K562 (cell line): ENCODE data around the gene EFNA1. TPM values are rescaled to one million over a fixed set of nuclear protein-coding genes. Genes with fewer than 3 reads are reported as not detected.

Experiments
- AFF4 ChIP-seq: sonication (generic); formaldehyde crosslinking; IDR thresholded peaks from 2 replicates; pipeline ENCODE4 v1.8.0; 2023; ENCODE audit warnings: mild to moderate bottlenecking, missing genetic modification reagents
- ATF1 ChIP-seq, 2 experiments: fragments of 450-650 bp in 1 of 2; IDR thresholded peaks; 2 replicates each; pipeline ENCODE4 v1.6.1; 2016; ENCODE audit warnings: missing compliant biosample characterization in 1 of 2, missing genetic modification characterization in 1 of 2
- CHD4 ChIP-seq: fragments of 200-600 bp; sonication (generic); IDR thresholded peaks from 3 replicates; pipeline ENCODE4 v1.6.1; 2012; ENCODE audit warnings: low read depth, mild to moderate bottlenecking, mixed read lengths, low read length, inconsistent platforms; ENCODE audit not compliant: insufficient read depth, insufficient replicate concordance, poor library complexity, severe bottlenecking
- CTCFL ChIP-seq: IDR thresholded peaks from 2 replicates; pipeline ENCODE4 v1.6.1; 2011; ENCODE audit warnings: borderline replicate concordance, low read depth, mild to moderate bottlenecking, moderate library complexity, low read length; ENCODE audit not compliant: insufficient read depth, poor library complexity, severe bottlenecking
- E2F8 ChIP-seq: fragments of 450-650 bp; IDR thresholded peaks from 2 replicates; pipeline ENCODE4 v1.7.1; 2018; ENCODE audit warnings: mild to moderate bottlenecking, low read depth; ENCODE audit not compliant: partially characterized antibody
- MITF ChIP-seq: IDR thresholded peaks from 2 replicates; pipeline ENCODE4 v1.6.1; 2014; ENCODE audit warnings: antibody characterized with exemption
- MYBL2 ChIP-seq, 2 experiments: fragments of 450-650 bp in 1 of 2; sonication (generic) in 1 of 2; formaldehyde crosslinking in 1 of 2; IDR thresholded peaks; 2 replicates each; pipeline versions ENCODE4 v1.6.1 to v1.8.1; 2017 to 2022; ENCODE audit warnings: borderline replicate concordance in 1 of 2, inconsistent platforms in 1 of 2, low read depth in 1 of 2, mild to moderate bottlenecking in 1 of 2, missing genetic modification reagents in 1 of 2, moderate library complexity in 1 of 2
- PRPF4 ChIP-seq: fragments of 200-400 bp; formaldehyde crosslinking; IDR thresholded peaks from one replicate; pipeline ENCODE4 v1.6.1; 2017; ENCODE audit warnings: low read length, low read depth, mild to moderate bottlenecking; ENCODE audit not compliant: insufficient read depth, poor library complexity, severe bottlenecking
- TBL1XR1 ChIP-seq, 2 experiments: IDR thresholded peaks; 2 replicates each; pipeline ENCODE4 v1.6.1; 2012; ENCODE audit warnings: improper control_type of control experiment in 2 of 2, low read length in 2 of 2, mild to moderate bottlenecking in 1 of 2
- ZNF175 ChIP-seq: fragments of 200-800 bp; sonication (Bioruptor generic); IDR thresholded peaks from 2 replicates; pipeline ENCODE4 v1.6.1; 2016; ENCODE audit warnings: low read depth, mild to moderate bottlenecking, missing genetic modification characterization, missing compliant biosample characterization
- ZNF395 ChIP-seq: fragments of 200-800 bp; sonication (Bioruptor generic); IDR thresholded peaks from 2 replicates; pipeline ENCODE4 v1.6.1; 2017; ENCODE audit warnings: missing genetic modification characterization, missing compliant biosample characterization
- ZNF75A ChIP-seq: fragments of 450-650 bp; formaldehyde crosslinking; IDR thresholded peaks from 2 replicates; pipeline ENCODE4 v1.4.0; 2020; ENCODE audit warnings: mild to moderate bottlenecking
- polyA plus RNA-seq, 8 experiments: library from polyadenylated mRNA; depleted of rRNA in 4 of 8; stranded (reverse) in 5 of 8; unstranded in 3 of 8; fragments of >200 nt; fragmentation: Nextera tagmentation in 2 of 8; fragmentation: Illumina TruSeq in 1 of 8; extraction: Ambion mirVana in 2 of 8; extraction: Trizol in 1 of 8; gene quantifications; 2 replicates each; pipeline versions ENCODE4 v1.2.1 to v1.2.3, GENCODE V29; 2011 to 2014; ENCODE audit warnings: inconsistent platforms in 1 of 8, missing spikeins in 1 of 8
- total RNA-seq, 7 experiments: library from RNA; depleted of rRNA in 6 of 7; stranded (reverse); fragments of >200 nt in 6 of 7; fragmentation: Illumina TruSeq in 2 of 7; extraction: Trizol in 2 of 7; gene quantifications; 2 replicates each; pipeline versions ENCODE4 v1.2.1 to v1.2.3, GENCODE V29; 2011 to 2021; ENCODE audit warnings: low replicate concordance in 1 of 7

Gene EFNA1
- total and polyA plus RNA-seq, 9 of the 15 experiments (the other 6 are each of a cell fraction or from before 2014, with no cell fraction given), result 2.1 to 9.3 (median 3.0) TPM

GRCh38 chr1:155137154-155137949, 9.7 kb downstream of the EFNA1 start (continued):
- no peak for TF ChIP-seq E2F8
- no peak for TF ChIP-seq PRPF4
- TF ChIP-seq ATF1 (CRISPR knock-in tag; IDR thresholded peaks at IDR 0.05), result no peak
- TF ChIP-seq ATF1 (tag; IDR thresholded peaks at IDR 0.05), result no peak
- TF ChIP-seq CTCFL, result no peak
- TF ChIP-seq AFF4 (CRISPR knock-in tag), result no peak
- TF ChIP-seq MYBL2 (IDR thresholded peaks at IDR 0.05; ENCODE audit: low read depth), result no peak
- TF ChIP-seq MYBL2 (CRISPR knock-in tag; IDR thresholded peaks at IDR 0.05; ENCODE audit: borderline replicate concordance), result no peak
- no peak for TF ChIP-seq ZNF175 (CRISPR knock-in tag)
- TF ChIP-seq CHD4, result no peak
- no peak for TF ChIP-seq ZNF395 (CRISPR knock-in tag)
- no peak for TF ChIP-seq ZNF75A
- TF ChIP-seq TBL1XR1 (IDR thresholded peaks at IDR 0.05; ENCODE audit: low read length in 2 of 2), result no peak
- TF ChIP-seq MITF, result no peak
